Lower lobe of right lung (tissue), 2 donors: ENCODE measurements around the gene HK1. TPM values are rescaled to one million over a fixed set of nuclear protein-coding genes. Genes with fewer than 3 reads are reported as not detected.

Experiments
- ATAC-seq, 2 donors: fragments of 200-7000 bp; cut with Tn5 transposase; one replicate each; pipeline ENCODE4 v1.9.1; 2020 to 2022; ENCODE audit warnings: mild to moderate bottlenecking in 2 of 2, moderate library complexity in 2 of 2
- DNase-seq: peaks from one replicate; pipeline ENCODE4 v3.0.0-alpha.2; 2020
- H3K27ac ChIP-seq: fragments of 200-600 bp; one replicate; pipeline ENCODE4 v1.8.0; 2022
- H3K27me3 ChIP-seq: fragments of 200-600 bp; one replicate; pipeline ENCODE4 v1.8.0; 2022; ENCODE audit warnings: low read depth
- H3K36me3 ChIP-seq: fragments of 200-600 bp; one replicate; pipeline ENCODE4 v1.8.0; 2022; ENCODE audit warnings: mild to moderate bottlenecking
- H3K4me1 ChIP-seq: fragments of 200-600 bp; one replicate; pipeline ENCODE4 v1.8.0; 2022
- H3K4me3 ChIP-seq: fragments of 200-600 bp; one replicate; pipeline ENCODE4 v1.8.0; 2022; ENCODE audit warnings: mild to moderate bottlenecking
- H3K9me3 ChIP-seq: fragments of 200-600 bp; one replicate; pipeline ENCODE4 v1.8.0; 2022
- intact Hi-C: fragments of 100-400 bp; cut with DNase I; formaldehyde crosslinking; loops from one replicate; pipeline ENCODE4 v1.11.0; 2022
- total RNA-seq: library from RNA; stranded (reverse); fragmentation: NEBNext Ultra II Directional; extraction: Animal tissue kit (Norgen Biotek cat#: 25700); gene quantifications from one replicate; pipeline ENCODE4 v1.2.1, GENCODE V29; 2021
- TF ChIP-seq, protein P1 (sequence below): fragments of 200-600 bp; IDR thresholded peaks from one replicate; pipeline ENCODE4 v1.8.0; 2022; ENCODE audit warnings: antibody characterized with exemption, mild to moderate bottlenecking
- donor health status: DM: no; HTN: yes; CAD: no; lungs with severe emphysema.

Gene HK1
- total RNA-seq, 1 donor from 2014 or later: 85.1 TPM

DNA sequence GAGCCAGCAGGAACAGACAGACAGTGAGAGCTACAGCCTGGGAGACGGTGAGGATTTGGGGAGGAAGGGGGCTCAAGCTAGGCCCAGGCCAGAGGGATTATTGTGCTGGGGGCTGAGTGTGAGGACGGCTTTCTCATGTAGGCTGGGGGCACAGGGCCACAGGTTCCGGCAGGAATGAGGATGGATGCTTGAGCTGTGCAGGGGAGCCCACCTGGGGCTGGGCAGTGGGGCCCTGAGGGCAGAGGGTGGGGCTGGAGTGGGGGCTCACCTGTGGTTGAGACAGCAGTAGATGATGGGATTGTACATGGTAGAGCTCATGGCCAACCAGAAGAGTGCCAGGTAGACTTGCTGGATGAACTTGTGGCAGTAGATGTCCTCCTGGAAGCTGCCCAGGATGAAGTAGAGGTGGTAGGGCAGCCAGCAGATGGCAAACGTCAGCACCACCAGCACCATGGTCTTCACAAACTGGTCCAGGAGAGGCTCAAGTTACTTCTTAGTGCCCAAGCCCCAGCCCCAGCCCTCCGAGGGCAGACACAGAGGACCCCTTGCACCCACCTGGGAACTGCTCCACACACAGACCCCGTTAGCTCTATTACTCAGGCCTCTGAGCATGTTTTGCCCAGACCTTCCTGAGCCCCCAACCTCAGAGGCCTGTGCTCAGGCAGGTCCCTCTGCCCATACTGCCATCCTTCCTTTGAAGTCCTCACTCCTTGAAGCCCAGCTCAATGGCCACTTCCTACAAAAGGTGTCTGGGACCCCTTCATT, 128.7 kb downstream of the HK1 start:
- H3K9me3 ChIP-seq: no peaks in the 10 kb centered on the region
- no peaks in the 10 kb centered on the region for H3K27me3 ChIP-seq
- H3K36me3 ChIP-seq: peaks cover 12% of the 10 kb centered on the region
- TF ChIP-seq, protein P1, sequence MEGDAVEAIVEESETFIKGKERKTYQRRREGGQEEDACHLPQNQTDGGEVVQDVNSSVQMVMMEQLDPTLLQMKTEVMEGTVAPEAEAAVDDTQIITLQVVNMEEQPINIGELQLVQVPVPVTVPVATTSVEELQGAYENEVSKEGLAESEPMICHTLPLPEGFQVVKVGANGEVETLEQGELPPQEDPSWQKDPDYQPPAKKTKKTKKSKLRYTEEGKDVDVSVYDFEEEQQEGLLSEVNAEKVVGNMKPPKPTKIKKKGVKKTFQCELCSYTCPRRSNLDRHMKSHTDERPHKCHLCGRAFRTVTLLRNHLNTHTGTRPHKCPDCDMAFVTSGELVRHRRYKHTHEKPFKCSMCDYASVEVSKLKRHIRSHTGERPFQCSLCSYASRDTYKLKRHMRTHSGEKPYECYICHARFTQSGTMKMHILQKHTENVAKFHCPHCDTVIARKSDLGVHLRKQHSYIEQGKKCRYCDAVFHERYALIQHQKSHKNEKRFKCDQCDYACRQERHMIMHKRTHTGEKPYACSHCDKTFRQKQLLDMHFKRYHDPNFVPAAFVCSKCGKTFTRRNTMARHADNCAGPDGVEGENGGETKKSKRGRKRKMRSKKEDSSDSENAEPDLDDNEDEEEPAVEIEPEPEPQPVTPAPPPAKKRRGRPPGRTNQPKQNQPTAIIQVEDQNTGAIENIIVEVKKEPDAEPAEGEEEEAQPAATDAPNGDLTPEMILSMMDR: no peak
- DNase-seq: no peak
- no peak overlapping the region for H3K4me3 ChIP-seq
- intact Hi-C loops: no loop called here
- peak overlapping the region; percentile 67 for H3K27ac ChIP-seq
- H3K4me1 ChIP-seq: peaks cover 33% of the 10 kb centered on the region
- no peak for ATAC-seq

DNA sequence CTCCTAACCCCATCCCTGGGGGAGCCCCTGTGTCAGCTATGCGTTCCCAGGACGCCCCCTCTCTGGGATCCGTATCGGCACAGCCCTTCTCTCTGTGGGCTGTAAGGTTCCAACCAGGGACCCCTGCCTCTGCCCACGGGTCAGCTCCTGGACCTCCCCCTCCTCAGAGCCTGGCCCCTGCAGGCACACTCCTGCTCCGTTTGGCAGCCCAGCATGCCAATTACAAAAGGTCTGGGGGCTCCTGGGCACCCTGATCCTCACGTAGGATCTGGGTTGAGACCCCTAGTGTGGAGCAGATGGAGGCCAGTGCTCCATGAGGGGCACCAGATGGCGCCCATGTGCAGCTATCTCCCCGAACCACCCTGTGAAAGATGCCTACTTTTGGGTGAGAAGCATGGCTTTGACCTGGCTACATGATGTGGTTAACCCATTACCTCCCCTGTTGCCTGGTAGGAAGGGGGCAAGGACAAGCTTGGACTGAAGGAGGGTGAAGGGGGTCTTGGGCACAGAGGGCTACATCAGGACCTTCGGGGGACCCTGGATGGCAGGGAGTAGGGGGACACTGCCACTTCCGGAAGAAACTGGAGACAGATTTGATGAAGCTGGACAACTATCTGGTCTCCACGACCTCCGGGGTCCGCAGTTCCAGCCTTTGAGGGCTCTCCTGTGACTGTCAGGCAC, 129.5 kb downstream of the HK1 start:
- Histone ChIP-seq H3K27ac (peak overlapping the region; percentile 67), H3K4me3 (peak overlapping the region; percentile 29), H3K9me3 (no peaks in the 10 kb centered on the region), H3K4me1 (peaks cover 33% of the 10 kb centered on the region), H3K27me3 (no peaks in the 10 kb centered on the region), H3K36me3 (peaks cover 11% of the 10 kb centered on the region)
- ATAC-seq (peak in 1 of 2 donors; percentile 41), DNase-seq (no peak)
- TF ChIP-seq, protein P1: peak; percentile 35
- intact Hi-C loops: no loop called here

DNA sequence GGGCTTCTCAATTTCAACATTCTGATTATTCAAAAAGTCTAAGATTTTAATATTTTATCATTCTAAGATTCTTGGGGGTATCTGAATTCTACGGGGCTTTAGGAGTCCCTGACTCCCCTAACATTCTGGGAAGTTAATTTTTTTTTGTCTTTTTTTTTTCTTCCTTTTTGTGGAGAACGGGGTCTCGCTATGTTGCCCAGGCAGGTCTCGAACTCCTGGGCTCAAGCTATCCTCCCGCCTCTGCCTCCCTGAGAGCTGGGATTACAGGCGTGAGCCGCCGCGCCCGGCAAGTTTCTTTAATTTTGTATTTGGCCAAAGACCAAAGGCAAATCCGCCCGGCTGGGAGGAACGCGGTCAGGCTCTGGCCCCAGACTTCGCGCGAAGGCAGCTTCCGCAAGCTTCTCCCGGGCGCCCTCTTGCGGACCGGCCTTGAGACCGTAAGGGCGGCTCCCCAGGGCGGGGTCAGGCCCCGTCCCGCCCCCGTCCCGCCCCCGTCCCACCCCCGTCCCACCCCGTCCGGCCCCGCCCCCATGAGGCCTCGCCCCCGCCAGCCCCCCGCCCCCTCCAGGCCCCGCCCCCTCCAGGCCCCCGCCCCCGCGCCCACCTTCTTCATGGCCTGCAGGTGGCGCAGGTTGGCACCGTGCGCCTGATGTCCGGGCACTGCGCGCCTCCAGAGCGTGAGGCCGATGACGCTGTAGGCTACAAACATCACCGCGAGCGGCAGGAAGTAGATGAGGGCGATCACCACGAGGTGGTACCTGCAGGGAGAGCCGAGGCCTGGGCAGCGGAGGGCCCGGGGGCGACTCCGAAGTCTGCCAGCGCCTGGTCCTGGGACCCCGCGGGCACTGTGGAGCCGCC, 130.3 kb downstream of the HK1 start:
- peaks cover 37% of the 10 kb centered on the region for H3K4me1 ChIP-seq
- H3K27ac ChIP-seq: peak overlapping the region; percentile 92
- H3K27me3 ChIP-seq: no peaks in the 10 kb centered on the region
- peak overlapping the region; percentile 51 for H3K4me3 ChIP-seq
- H3K36me3 ChIP-seq: peaks cover 7% of the 10 kb centered on the region
- DNase-seq (peak; percentile 98), ATAC-seq (peak; percentile 94 to 96)
- TF ChIP-seq, protein P1: peak; percentile 86
- intact Hi-C loops: no loop called here
- no peaks in the 10 kb centered on the region for H3K9me3 ChIP-seq

DNA sequence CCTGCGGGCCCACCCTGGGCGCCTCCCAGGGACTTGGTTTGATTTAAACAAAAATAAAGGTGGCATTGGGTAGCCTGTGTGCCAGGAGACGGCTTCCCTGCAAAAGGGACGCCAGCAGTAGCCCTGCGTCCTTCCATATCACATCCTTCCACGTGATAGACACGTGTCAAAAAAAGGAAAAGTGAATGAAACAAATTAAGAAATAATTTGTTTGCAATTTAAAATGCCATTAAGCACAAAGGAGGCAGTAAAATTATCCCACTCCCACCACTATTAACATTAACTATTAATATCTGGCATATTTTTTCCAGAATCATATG, 130.8 kb downstream of the HK1 start:
- intact Hi-C loops: no loop called here
- ATAC-seq: no peak

DNA sequence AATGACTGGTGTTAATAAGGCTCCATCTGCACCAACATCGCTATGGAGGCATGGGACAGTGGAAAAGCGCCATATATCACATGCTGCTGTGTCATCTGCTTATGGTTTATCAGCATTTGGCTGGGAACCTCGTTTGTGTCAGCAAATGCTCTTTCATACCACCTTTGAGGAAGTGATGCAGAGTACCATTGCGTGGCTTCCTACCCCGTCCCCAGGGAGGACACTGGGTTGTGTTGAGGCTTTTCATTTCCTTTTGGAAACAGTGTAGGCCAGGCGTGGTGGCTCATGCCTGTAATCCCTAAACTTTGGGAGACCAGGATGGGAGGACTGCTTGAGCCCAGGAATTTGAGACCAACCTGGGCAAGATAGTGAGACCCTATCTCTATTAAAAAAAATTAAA, 131.7 kb downstream of the HK1 start:
- H3K36me3 ChIP-seq: no peaks in the 10 kb centered on the region
- H3K27ac ChIP-seq: no peak overlapping the region
- intact Hi-C loops: no loop called here
- ATAC-seq (no peak), DNase-seq (no peak)
- no peaks in the 10 kb centered on the region for H3K9me3 ChIP-seq
- TF ChIP-seq, protein P1: no peak
- no peaks in the 10 kb centered on the region for H3K27me3 ChIP-seq
- no peak overlapping the region for H3K4me3 ChIP-seq
- peaks cover 37% of the 10 kb centered on the region for H3K4me1 ChIP-seq

More for the DNA sequence above, 130.8 kb downstream of the HK1 start:
- peak overlapping the region; percentile 51 for H3K4me3 ChIP-seq
- peaks cover 3% of the 10 kb centered on the region for H3K36me3 ChIP-seq
- peak overlapping the region; percentile 92 for H3K27ac ChIP-seq
- TF ChIP-seq, protein P1: no peak
- peaks cover 37% of the 10 kb centered on the region for H3K4me1 ChIP-seq
- DNase-seq: no peak
- no peaks in the 10 kb centered on the region for H3K27me3 ChIP-seq
- no peaks in the 10 kb centered on the region for H3K9me3 ChIP-seq
